Measurements from ENCODE around the gene SLIT3. TPM values are rescaled to one million over a fixed set of nuclear protein-coding genes. Genes with fewer than 3 reads are reported as not detected.

The SLIT3 gene
- total and polyA plus RNA-seq, 10 of the 15 experiments (the other 5 are each of a cell fraction or from before 2014, with no cell fraction given) = 0.05 TPM; not detected in 9

DNA sequence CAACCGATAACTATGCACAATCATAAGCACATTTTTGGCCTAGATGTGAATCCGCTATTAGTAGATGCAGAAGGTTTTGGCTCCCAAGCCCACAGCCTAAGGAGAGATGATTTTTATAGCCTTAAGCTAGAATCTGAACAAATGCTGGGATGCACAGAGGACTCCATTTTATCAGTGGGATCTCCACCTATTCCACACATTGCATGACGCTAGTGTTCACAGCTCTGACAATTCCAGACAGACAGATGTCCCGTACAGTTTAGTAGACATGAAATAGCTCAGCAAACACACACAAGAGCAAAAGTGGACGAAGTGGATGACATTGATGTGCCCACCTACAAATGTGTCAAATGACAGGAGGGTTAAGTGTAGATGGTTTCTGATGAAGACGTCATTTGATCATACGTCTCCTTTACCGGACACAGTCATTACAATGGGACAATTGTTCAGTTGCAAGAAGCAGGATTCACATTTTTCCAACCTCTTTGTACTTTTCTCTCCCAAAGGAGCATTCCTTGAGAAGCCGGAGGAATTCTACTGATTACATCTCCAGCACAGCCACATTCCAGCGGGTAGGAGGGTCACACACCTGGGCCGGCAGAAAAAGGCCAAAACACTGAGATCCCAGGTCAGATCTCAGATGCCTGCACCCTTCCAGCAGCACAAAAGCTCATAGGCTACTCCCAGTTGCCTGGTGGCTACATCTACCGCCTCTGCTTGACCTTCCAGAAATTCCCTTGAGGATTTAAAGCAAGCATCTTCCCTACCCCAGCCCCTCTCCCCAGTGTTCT is 202.4 kb downstream of the SLIT3 start:
- ChIA-PET RAD21 (ENCODE audit: unreplicated experiment) (no interaction called here), POLR2A (no interaction called here), SMC1A (ENCODE audit: uncharacterized antibody, unreplicated experiment) (no interaction called here), CTCF (interaction anchor here (1.6 kb wide), 1 partner anchor 16 kb away, joined by 3 read pairs; no protein-coding TSS in a partner anchor)
- Histone ChIP-seq H3K4me1 (ENCODE audit: control insufficient read depth, insufficient read depth, low read length) (no peaks in the 10 kb centered on the region), H4K20me1 (ENCODE audit: control insufficient read depth, insufficient read depth) (no peaks in the 10 kb centered on the region), H2AFZ (ENCODE audit: control insufficient read depth, low read depth, low read length) (no peak overlapping the region), H3K27ac (ENCODE audit: control insufficient read depth, insufficient read depth) (no peak overlapping the region), H3K9me3 (replicated peaks; ENCODE audit: control insufficient read depth, insufficient read depth, low read length) (no peaks in the 10 kb centered on the region), H3K4me3 (no peak overlapping the region), H3K4me2 (ENCODE audit: control insufficient read depth, insufficient read depth) (no peak overlapping the region), H3K79me2 (ENCODE audit: control insufficient read depth, insufficient read depth, low read length) (no peaks in the 10 kb centered on the region), H3K36me3 (ENCODE audit: control insufficient read depth in 2 of 2, insufficient read depth in 2 of 2, low read length in 1 of 2) (no peaks in the 10 kb centered on the region), H3K9ac (ENCODE audit: control insufficient read depth, insufficient read depth, low read length) (no peak overlapping the region), H3K27me3 (replicated peaks in 1 of 2; ENCODE audit: control insufficient read depth in 2 of 2, insufficient read depth in 2 of 2, low read length in 1 of 2) (peaks cover 0 to 2% of the 10 kb centered on the region in 2 experiments; a peak in 3 of 4 replicates)
- TF ChIP-seq SMARCA5 (IDR thresholded peaks at IDR 0.05) (no peak), CHD2 (IDR thresholded peaks at IDR 0.05; ENCODE audit: borderline replicate concordance, low read depth, low read length) (no peak), CHD4 (IDR thresholded peaks at IDR 0.05) (no peak), CREM (IDR thresholded peaks at IDR 0.05; ENCODE audit: low read depth) (no peak), CBX5 (IDR thresholded peaks at IDR 0.05; ENCODE audit: low read depth) (no peak), ETV6 (conservative IDR thresholded peaks at IDR 0.05 in 1 of 2, IDR thresholded peaks at IDR 0.05 in 1 of 2; ENCODE audit: borderline replicate concordance in 1 of 2, low read depth in 1 of 2) (no peak), WRNIP1 (IDR thresholded peaks at IDR 0.05; ENCODE audit: borderline replicate concordance, low read depth, low read length) (no peak)
- TF ChIP-seq, protein P1, sequence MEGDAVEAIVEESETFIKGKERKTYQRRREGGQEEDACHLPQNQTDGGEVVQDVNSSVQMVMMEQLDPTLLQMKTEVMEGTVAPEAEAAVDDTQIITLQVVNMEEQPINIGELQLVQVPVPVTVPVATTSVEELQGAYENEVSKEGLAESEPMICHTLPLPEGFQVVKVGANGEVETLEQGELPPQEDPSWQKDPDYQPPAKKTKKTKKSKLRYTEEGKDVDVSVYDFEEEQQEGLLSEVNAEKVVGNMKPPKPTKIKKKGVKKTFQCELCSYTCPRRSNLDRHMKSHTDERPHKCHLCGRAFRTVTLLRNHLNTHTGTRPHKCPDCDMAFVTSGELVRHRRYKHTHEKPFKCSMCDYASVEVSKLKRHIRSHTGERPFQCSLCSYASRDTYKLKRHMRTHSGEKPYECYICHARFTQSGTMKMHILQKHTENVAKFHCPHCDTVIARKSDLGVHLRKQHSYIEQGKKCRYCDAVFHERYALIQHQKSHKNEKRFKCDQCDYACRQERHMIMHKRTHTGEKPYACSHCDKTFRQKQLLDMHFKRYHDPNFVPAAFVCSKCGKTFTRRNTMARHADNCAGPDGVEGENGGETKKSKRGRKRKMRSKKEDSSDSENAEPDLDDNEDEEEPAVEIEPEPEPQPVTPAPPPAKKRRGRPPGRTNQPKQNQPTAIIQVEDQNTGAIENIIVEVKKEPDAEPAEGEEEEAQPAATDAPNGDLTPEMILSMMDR (IDR thresholded peaks at IDR 0.05 in 2 of 3, conservative IDR thresholded peaks at IDR 0.05 in 1 of 3; ENCODE audit: control insufficient read depth in 2 of 3, extremely low read depth in 1 of 3, insufficient read depth in 1 of 3, low read depth in 3 of 3, low read length in 3 of 3) = no peak
- TF ChIP-seq, protein P2, sequence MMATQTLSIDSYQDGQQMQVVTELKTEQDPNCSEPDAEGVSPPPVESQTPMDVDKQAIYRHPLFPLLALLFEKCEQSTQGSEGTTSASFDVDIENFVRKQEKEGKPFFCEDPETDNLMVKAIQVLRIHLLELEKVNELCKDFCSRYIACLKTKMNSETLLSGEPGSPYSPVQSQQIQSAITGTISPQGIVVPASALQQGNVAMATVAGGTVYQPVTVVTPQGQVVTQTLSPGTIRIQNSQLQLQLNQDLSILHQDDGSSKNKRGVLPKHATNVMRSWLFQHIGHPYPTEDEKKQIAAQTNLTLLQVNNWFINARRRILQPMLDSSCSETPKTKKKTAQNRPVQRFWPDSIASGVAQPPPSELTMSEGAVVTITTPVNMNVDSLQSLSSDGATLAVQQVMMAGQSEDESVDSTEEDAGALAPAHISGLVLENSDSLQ (IDR thresholded peaks at IDR 0.05) = no peak
- TF ChIP-seq, protein P3, sequence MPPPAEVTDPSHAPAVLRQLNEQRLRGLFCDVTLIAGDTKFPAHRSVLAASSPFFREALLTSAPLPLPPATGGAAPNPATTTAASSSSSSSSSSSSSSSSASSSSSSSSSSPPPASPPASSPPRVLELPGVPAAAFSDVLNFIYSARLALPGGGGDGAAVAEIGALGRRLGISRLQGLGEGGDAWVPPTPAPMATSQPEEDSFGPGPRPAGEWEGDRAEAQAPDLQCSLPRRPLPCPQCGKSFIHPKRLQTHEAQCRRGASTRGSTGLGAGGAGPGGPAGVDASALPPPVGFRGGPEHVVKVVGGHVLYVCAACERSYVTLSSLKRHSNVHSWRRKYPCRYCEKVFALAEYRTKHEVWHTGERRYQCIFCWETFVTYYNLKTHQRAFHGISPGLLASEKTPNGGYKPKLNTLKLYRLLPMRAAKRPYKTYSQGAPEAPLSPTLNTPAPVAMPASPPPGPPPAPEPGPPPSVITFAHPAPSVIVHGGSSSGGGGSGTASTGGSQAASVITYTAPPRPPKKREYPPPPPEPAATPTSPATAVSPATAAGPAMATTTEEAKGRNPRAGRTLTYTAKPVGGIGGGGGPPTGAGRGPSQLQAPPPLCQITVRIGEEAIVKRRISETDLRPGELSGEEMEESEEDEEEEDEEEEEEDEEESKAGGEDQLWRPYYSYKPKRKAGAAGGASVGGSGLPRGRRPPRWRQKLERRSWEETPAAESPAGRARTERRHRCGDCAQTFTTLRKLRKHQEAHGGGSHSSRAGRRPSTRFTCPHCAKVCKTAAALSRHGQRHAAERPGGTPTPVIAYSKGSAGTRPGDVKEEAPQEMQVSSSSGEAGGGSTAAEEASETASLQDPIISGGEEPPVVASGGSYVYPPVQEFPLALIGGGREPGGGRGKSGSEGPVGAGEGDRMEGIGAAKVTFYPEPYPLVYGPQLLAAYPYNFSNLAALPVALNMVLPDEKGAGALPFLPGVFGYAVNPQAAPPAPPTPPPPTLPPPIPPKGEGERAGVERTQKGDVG (CRISPR knock-in tag; IDR thresholded peaks at IDR 0.05) = no peak
- ATAC-seq = no peak
- in situ Hi-C loops (cut with MboI) (no loop called here), intact Hi-C loops (cut with micrococcal nuclease; ENCODE audit: unreplicated experiment) (no loop called here)
- WGBS (ENCODE audit: insufficient coverage, insufficient replicate concordance, low lambda C conversion rate, missing lambda C conversion rate) = 32% methylated on average over 12 of the region's 12 CpGs
- no peak for FAIRE-seq
- no TSS peak for BruUV-seq (replicated peaks)
- DNase-seq (ENCODE audit: low read depth, low spot score) = no peak
